GM19455 (cell line): ENCODE results near the gene CCDC198.

Experiments used
- ATAC-seq: cut with Tn5 transposase; IDR thresholded peaks from one replicate; pipeline ENCODE4 v1.9.1; 2021; ENCODE audit not compliant: unreplicated experiment

CCDC198 gene, protein sequence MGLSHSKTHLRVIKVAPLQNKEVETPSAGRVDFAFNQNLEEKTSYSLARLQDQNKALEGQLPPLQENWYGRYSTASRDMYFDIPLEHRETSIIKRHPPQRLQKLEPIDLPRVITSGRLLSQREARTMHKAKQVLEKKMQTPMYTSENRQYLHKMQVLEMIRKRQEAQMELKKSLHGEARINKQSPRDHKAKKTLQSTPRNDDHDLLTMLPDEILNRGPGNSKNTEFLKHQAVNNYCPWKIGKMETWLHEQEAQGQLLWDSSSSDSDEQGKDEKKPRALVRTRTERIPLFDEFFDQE

DNA sequence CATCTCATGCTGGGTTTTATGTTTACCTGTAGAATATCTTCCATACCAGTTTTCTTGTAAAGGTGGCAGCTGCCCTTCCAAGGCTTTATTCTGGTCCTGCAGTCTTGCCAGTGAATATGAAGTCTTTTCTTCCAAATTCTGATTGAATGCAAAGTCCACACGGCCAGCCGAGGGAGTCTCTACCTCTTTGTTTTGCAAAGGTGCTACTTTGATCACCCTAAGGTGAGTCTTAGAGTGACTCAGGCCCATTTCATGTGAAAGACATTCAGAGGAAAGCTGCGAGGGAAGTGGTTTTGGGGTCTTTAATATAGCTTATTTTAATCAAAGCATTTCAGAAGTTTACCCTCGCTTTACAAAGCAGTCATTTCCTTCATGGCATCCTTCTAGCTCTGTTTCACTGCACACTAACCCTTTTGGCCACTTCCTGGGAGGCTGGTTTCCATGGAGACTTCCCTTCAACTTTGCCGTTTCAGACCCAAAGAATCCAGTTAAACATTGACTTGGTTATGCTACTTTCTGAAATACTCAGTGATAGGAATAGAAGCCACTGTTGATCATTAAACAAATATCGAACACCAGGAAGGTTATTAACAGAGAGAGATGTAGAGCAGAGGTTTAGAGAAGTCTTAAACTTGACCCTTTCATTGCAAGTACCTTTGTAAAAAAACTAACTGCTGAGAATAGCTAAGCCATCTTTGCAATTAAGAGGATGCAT is at the start of gene CCDC198:
CCDC198 (minus strand) TSS at position 391 of the 715 bp plus-strand sequence; CDS start at position 249, 142 bp downstream.
- no peak for ATAC-seq

DNA sequence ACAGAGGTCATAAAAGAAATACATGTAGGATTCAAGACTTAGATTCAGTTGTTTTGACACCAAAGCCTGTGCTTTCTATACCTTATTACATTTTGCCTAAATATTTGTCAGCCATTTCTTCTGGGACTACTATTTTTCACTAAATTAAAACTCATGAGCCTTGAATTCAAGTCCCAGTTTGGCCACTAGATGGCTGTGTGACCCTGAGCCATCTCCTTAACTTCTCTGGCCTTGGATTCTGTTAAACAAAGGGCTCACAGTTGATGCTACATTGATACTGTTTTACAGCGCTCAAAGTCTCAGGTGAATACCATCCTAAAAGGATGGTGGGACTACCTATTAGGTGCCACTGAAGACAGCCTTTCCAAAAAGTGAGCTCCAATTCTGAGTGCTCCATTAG is 39.6 kb upstream of the CCDC198 start:
- ATAC-seq = peak; percentile 59

DNA sequence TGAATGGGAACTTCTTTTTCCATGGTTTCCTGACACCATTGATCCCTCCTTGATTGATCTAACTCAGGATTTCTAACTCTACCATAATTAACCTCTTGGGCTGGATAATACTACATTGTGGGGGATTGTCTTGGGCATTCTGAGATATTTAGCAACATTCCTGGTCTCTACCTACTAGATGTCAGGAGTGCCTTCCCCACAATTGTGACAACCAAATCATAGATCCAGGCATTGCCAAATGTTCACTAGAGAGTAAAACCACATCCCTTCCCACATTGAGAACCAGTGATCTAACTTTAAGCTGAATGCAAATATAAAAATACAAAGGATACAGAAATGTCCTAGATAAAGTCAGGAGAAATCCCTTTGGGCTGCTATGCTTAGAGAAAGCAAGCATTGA is 36.9 kb upstream of the CCDC198 start:
- no peak for ATAC-seq

DNA sequence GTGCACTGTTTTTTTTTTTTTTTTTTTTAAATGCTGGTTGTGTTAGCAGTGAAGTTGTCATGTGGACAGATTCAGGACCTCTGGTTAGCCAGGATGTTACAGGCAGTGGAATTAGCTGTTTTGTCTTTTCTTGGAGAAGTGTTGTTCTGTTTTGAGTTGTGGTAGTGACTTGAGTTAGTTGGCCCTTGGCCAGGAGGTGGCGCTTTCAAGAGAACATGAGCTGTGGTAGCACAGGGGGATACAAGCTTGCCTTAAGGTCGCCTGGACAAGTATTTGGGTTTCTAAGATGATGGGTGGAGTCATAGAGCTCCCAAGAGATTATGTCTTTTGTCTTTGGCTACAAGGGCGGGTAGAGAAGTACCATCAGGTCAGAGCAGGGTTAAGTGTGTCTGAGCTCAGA is 33.3 kb upstream of the CCDC198 start:
- no peak for ATAC-seq

DNA sequence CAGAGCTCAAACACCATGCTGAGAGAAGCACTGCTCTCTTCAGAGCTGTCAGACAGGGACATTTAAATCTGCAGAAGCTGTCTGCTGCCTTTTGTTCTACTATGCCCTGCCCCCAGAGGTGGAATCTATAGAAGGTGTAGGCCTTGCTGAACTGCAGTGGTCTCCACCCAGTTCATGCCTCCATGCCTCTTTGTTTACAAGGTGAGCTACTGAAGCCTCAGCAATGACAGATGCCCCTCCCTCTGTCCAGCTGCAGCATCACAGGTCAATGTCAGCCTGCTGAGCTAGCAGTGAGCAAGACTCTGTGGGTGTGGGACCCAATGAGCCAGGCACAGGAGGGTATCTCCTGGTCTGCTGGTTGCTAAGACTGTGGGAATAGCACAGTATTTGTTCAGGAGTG is 25.4 kb upstream of the CCDC198 start:
- no peak for ATAC-seq

DNA sequence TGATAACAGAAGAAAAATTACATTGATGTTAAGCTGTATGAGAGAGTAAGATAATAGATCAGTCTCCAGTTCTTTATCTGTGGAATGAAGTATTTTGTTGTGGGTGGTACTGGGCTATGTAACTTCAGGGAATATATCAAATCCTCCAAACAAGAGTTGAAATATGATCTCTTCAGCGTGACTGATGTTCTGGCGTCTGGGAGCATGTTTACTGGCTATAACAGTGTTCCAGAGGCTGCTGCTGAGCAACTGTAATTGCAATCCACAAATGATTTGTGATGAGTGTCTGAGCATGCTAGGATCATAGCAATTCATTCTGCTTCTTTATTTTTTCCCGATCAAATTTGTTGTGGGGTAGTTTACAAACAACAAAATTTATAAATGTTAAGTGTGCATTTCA is 18.6 kb upstream of the CCDC198 start:
- no peak for ATAC-seq

DNA sequence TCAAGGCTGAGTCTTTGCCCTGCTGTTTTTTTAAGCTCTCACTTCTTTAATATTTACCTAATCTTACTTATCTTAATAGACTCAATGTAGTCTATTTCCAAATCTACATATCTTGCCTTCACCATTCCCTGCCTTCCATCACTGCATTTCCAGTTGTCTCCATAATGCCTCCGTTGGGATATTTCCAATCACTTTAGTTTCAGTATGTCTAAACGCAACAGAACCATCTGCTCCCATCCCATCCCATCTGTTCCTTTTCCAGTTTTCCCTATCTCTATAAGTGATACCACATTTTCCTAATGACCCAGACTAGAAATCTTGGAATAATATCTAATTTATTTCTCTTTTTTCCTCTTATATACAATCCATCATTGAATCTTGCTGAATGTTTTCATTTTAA is 15.1 kb upstream of the CCDC198 start:
- no peak for ATAC-seq

DNA sequence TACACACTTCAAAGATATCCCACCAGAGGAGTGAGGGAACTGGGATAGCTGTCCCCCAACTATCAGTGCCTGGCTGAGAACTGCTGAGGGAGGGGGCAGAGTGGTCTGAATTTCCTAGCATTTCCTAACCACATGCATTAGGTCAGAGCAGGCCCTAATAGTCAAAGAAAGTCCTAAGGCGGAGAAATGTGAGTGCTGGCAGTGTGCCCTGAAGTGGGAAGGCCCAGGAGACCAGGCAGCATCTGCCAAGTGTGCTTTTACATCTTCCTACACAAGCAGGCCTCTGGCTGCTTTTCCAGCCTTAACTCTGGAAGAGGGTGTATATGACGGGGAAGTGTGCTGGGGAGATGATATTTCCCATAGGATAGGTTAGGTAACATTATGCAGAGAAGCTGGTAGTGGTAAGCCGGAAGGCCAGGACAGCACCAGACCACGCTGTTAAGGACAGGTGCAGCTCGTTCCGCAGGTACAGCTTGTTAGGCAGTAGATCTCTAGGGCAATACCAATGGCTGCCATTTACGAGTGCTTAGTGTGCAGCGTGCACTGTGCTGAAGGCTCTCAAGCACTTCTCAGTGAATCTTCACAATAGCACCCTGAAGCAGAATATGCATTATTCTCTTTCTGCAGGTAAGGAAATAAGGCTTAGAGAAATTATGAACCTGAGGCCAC is 9.1 kb upstream of the CCDC198 start:
- no peak for ATAC-seq

DNA sequence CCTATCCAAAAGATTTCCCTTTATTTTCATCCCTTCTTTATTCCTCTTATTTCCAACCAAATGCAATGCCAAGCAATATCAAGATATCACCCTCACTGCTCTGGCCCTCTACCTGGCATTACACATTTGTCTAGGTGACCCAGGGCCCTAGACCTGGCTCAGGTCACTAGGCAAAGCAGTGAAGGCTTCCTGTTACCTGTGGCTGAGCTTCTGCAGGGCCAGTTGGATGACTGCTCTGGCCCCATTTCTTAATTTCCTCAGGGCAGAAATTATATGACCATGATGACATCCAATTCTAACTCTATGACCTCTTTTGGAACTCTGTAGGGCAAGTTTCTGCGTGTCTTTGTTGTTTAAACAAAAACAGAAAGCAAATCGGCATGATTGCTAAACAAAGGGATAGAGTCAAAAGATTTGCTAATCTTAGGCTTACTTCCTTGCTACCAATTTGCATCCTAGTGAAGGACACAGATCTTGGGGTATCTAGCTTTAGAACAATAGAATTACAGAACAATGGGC is 7.4 kb upstream of the CCDC198 start:
- no peak for ATAC-seq

DNA sequence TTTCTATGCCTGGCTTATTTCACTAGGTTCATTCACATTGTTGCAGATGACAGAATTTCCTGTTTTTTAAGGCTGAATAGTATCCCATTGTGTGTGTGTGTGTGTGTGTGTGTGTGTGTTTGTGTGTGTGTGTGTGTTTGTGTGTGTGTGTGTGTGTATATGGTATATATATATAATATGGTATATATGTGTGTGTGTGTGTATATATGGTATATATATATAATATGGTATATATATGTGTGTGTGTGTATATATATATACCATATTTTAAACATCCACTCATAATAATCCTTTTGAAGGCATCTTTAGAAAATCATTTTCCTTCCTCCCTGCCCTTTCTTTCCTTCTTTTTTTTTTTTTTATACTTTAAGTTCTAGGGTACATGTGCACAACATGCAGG is 5.0 kb upstream of the CCDC198 start:
- no peak for ATAC-seq

DNA sequence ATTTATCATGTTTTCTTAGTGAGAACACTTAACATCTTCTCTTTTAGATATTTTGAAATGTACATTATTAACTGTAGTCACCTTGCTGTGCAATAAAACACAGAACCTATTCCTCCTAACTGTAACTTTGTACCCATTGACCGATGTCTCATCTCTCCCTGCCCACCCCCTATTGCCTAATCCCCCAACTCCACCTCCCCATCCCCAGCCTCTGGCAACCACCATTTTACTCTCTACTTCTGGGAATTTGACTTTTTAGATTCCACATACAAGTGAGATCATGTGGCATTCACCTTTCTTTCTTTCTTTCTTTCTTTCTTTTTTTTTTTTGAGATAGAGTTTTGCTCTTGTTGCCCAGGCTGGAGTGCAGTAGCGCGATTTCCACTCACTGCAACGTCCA is 4.4 kb upstream of the CCDC198 start:
- ATAC-seq = no peak

DNA sequence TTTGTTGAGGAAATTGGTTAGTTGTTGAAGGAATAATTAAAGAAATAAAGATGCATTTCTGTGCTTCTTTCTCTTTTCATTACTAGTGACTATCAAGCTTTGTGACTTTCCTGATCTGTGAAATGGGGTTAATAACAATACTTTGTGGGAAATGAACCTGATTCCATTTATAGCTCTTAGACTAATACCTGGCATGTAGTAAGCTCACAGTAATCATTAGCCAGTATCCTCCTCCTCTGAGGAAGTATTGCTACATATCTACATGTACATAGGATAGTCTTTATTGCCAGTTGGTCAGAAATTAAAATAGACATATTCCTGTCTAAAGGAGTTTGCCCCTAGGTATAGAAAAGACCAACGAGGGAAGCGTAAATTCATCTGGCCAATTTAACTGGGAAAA is 1.8 kb upstream of the CCDC198 start:
- no peak for ATAC-seq

DNA sequence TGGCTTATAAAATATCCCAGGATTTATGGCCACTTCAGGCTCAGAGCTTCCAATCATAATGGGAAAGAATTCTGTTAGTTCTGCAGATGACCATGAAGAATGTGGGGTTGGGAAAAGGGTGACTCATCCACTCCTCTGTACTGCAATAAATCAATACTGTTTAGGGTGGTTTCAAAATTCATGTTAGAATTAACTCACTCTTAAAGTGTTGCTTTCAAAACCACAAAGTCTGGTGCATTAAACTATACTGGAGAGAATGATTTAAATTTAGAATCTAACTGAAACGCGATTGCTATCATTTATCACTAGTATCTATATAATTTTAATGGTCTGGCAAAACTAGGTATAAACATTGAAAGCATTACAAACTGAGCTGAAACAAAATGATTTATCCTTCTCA is 798 bp downstream of the CCDC198 start:
- no peak for ATAC-seq

DNA sequence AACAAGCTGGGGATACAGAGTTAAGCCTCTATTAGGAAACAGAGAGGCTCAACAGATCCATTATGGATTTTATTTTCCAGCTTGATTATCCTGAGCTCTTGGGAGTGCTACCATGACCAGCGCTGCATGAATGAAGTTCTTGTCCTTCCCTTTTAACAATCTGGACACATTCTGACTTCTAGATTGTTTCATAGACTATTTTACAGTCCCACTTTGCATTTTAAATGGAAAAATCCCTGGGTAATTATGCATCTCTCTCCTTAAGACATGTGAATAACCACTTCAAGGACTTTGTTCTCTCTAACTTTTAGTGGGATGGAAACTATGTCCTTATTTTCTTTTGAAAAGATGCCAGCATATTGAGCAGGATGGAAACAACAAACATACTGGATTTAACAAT is 2.0 kb downstream of the CCDC198 start:
- no peak for ATAC-seq

DNA sequence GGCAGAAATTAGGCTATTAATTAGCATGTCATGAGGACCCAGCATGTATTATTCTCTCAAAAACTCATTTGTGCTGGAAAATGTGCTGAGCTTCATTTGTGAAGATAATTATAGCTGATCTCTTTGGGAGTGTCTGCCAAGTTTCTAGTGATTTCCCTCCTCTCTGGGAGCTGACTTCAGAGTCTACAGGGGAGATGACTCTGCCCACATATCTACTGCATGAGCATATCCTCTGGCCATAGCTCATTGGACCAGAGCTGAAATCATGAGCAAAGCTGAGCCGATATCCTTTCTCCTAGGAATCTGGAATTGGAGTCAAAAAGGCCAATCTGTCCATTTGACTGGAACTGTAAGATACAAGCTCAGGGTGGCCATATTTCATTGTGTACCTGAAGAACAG is 5.9 kb downstream of the CCDC198 start:
- no peak for ATAC-seq

DNA sequence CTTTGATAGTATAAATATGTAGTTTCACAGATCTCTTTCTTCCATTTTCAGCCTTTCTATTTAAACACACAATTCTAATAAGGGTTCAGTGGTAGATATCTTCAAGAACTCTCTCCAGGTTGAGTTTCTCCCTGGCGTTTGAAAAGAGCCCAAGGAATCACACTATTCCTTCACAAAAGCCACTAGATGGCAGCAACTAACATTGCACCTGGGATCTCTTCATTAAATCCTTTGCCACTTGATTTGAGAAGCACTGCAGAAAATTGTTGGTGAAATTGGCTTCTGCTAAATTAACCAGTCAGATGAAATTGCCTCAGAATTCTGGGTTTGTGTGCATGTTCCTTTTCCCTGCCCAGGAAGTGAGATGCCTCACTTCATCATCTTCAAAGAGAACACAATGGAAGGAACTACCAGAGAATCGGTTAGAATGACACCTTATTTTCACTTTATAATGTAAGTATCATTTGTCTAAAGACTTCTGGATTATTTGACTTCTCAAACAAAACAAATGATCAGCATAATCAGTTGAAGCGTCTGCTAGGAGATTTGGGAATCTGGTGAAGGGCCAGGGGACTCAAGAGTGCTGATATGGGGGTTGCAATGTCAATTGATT is 6.8 kb downstream of the CCDC198 start:
- no peak for ATAC-seq

DNA sequence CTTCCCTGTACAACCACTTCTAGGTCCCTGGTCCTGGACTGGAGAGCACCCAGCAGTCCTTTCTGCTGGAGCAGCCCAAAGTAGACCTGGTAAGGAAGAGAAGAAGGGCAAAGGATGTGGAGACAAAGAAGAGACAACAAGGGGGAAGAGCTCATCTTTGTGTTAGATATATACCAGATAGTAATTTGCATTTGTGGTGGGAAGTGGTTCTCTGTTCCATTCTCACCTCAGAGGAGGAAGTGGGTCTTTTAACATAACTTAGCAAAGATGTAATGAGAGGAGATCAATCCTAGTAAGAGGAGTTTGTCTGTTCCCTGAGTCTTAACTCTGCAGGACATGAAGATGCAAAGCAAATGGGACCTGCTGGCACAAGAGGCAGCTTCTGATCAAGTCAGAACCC is 8.0 kb downstream of the CCDC198 start:
- peak; percentile 90 for ATAC-seq

DNA sequence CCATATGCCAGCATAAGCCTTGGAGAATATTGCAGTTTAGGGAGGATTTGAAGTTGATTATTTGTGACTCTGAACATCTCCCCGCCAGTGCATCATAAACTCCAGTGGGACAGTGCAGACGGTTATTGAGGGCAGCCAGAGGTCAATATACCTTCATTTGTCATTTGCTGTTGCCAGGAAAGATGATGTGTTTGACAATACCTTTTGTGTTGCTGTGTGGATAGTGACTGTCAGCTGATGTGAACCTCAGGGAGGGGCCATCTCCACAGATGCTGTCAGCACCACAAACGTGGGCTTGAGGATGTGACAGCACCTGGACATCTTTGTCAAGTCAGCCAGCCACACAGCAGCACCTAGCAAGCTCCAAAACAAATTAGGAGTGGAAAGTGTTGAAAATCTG is 11.5 kb downstream of the CCDC198 start:
- no peak for ATAC-seq

DNA sequence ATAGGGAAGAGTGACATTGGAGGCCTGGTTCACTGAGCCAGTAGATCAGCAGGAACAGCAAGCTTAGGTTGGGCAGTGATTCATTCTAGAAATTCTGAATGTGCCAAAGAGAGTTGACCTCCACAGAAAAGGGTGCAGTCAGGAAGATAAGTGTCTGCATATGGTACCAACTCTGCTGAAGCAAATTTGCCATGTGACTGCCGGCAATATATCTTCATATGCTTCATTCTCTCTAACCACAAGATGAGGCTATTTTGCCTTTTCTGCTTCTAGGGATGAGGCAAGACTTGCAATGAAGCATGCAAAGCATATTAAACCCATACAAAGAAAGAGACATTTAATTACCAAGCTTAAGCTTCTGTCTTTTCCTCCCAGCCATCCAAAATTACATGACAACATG is 13.6 kb downstream of the CCDC198 start:
- ATAC-seq = no peak

DNA sequence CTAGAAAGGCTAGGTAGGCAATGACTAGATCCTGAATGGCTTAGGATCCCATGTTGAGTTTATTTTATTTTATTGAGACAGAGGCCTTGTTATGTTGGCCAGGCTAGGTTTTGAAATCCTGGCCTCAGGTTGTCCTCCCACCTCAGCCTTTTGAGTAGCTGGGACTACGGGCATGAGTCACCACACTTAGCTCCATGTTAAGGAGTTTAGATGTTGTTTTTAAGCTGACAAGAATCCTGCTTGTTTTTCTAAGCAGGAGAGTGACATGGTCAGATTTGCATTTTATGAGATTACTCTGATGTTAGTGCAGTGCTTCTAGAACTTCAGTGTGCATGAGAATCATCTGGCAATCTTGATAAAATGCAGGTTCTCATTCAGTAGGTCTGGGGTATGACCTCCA is 14.5 kb downstream of the CCDC198 start:
- no peak for ATAC-seq

DNA sequence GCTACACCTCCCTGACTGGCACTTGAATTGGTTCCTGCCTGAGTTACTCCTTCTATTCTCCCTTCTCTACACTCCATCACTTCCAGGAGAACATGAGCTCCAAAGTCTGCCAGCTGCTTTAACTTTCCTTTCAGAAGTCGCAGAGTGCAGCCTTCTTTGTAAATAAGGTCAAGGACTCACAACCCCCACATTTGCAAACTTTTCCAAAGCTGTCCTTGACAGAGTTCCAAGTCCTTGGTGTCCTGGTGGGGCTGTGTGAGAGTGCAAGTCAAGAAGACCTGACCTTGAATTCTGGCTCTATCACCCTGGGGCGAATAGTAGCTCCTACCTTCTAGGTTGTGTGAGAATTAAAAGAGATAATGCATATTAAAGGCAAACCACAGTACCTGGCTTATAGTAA is 15.6 kb downstream of the CCDC198 start:
- ATAC-seq = no peak

DNA sequence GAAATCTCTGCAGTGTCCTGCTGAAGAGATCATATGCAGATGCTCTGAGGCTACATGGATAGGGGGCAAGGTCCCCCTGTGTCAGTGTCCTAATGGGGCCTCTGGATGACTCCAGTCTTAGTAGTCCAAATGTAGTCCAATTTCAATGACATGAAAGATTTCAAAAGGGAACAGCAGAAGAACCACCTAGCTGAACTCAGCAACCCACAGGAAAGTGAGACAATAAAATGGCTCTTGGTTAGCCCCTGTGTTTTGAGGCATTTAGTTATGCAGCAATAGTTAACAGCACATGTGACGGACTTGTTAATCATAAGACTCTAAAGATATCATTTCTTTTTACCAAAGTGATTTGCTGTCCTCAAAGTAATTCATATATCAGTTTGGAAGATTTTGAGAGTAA is 22.7 kb downstream of the CCDC198 start:
- no peak for ATAC-seq
